ENCODE data around the gene ALG2. TPM values are rescaled to one million over a fixed set of nuclear protein-coding genes. Genes with fewer than 3 reads are reported as not detected.

ALG2 gene
- total RNA-seq, 1 donor from 2014 or later = 25.0 TPM

DNA sequence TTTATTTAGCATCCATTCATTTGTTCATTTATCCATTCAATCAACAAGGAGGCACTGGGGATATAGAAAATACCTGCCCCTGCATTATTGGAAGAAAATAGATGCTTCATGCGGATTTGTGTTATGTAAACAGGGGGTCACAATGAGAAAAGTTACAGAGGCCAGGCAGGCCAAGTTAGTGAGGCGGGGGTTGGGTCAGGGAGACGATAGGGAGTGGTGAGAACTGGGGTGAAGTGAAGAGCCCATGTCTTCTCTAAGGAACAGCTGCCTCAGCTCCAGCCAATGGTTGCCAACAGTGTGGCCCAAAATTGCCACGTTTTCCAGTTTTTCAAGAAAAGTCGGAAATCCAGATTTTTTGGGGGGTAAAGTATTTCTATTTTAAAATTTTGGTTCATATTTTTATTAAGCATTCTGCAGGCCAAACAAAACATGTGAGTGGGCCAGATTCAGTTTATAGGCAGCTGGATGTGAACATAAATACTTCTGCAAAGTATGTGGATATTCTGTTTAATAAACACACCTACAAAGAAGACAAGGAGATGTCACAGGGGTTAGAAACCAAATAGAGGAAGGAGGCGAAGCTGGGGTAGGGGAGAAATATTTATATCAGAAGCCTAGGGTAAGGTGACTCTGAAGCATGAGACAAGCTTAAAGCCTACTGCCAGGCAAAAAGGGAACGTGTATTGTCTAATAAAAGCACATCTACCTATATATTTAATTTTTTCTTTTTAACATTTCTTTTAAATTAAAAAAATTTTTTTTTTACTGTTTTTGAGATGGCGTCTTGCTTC is 44.0 kb downstream of the ALG2 start:
- Histone ChIP-seq H3K9ac (no peak overlapping the region), H3K4me2 (no peak overlapping the region), H4K20me1 (ENCODE audit: low read depth) (no peaks in the 10 kb centered on the region), H3K36me3 (no peaks in the 10 kb centered on the region), H3K4me1 (peaks cover 30% of the 10 kb centered on the region), H3F3A (ENCODE audit: low read depth) (peaks cover 19% of the 10 kb centered on the region), H3K27me3 (no peaks in the 10 kb centered on the region), H3K9me3 (ENCODE audit: low read depth) (no peaks in the 10 kb centered on the region), H2AFZ (replicated peaks) (no peak overlapping the region), H3K4me3 (no peak overlapping the region), H3K27ac (no peak overlapping the region), H3K79me2 (ENCODE audit: low read depth) (no peaks in the 10 kb centered on the region)
- no peaks in the 10 kb centered on the region for H3K9me3 Mint-ChIP-seq
- H3K4me1 Mint-ChIP-seq = peaks cover 29% of the 10 kb centered on the region
- peaks cover 6% of the 10 kb centered on the region for H3K27me3 Mint-ChIP-seq (ENCODE audit: insufficient read depth, low read depth)
- H3K4me3 Mint-ChIP-seq = no peak overlapping the region
- no peak overlapping the region for H3K27ac Mint-ChIP-seq
- no peak for DNase-seq (ENCODE audit: low spot score)
- no peaks in the 10 kb centered on the region for H3K36me3 Mint-ChIP-seq
- TF ChIP-seq EZH2 (IDR thresholded peaks at IDR 0.05) (no peak), EZH2phosphoT487 (IDR thresholded peaks at IDR 0.05) (no peak), CTCF (IDR thresholded peaks at IDR 0.05) (no peak)

- no peaks in the 10 kb centered on the region for H3K36me3 Mint-ChIP-seq
Observed at GRCh38 chr9:99176527-99177013, 45.2 kb downstream of the ALG2 start.

GRCh38 chr9:99173570-99174504 is 47.9 kb downstream of the ALG2 start:
- Histone ChIP-seq H3K27ac (peak overlapping the region; percentile 94), H3K4me2 (peak overlapping the region; percentile 66), H2AFZ (replicated peaks) (no peak overlapping the region), H3K27me3 (no peaks in the 10 kb centered on the region), H4K20me1 (ENCODE audit: low read depth) (no peaks in the 10 kb centered on the region), H3K9ac (no peak overlapping the region), H3K36me3 (no peaks in the 10 kb centered on the region), H3K4me3 (peak overlapping the region; percentile 3), H3K9me3 (ENCODE audit: low read depth) (no peaks in the 10 kb centered on the region), H3K79me2 (ENCODE audit: low read depth) (no peaks in the 10 kb centered on the region), H3K4me1 (peaks cover 68% of the 10 kb centered on the region), H3F3A (ENCODE audit: low read depth) (peaks cover 59% of the 10 kb centered on the region)
- DNase-seq (ENCODE audit: low spot score) = peak; percentile 69
- TF ChIP-seq CTCF (IDR thresholded peaks at IDR 0.05) = no peak
- TF ChIP-seq EZH2phosphoT487 (IDR thresholded peaks at IDR 0.05) = no peak
- TF ChIP-seq EZH2 (IDR thresholded peaks at IDR 0.05) = no peak
- H3K27me3 Mint-ChIP-seq (ENCODE audit: insufficient read depth, low read depth) = peaks cover 12% of the 10 kb centered on the region
- peaks cover 65% of the 10 kb centered on the region for H3K4me1 Mint-ChIP-seq
- no peaks in the 10 kb centered on the region for H3K9me3 Mint-ChIP-seq
- peak overlapping the region; percentile 2 for H3K4me3 Mint-ChIP-seq
- peak overlapping the region; percentile 57 for H3K27ac Mint-ChIP-seq
- H3K36me3 Mint-ChIP-seq = no peaks in the 10 kb centered on the region

More at GRCh38 chr9:99176527-99177013, 45.2 kb downstream of the ALG2 start:
- Histone ChIP-seq H3K9me3 (ENCODE audit: low read depth) (no peaks in the 10 kb centered on the region), H3K27me3 (no peaks in the 10 kb centered on the region), H3K27ac (no peak overlapping the region), H2AFZ (replicated peaks) (peak overlapping the region; percentile 37), H3K4me2 (no peak overlapping the region), H4K20me1 (ENCODE audit: low read depth) (no peaks in the 10 kb centered on the region), H3K79me2 (ENCODE audit: low read depth) (no peaks in the 10 kb centered on the region), H3F3A (ENCODE audit: low read depth) (peaks cover 31% of the 10 kb centered on the region), H3K36me3 (no peaks in the 10 kb centered on the region), H3K4me1 (peaks cover 42% of the 10 kb centered on the region), H3K4me3 (no peak overlapping the region), H3K9ac (no peak overlapping the region)
- Mint-ChIP-seq H3K4me3 (peak overlapping the region; percentile 24), H3K4me1 (peaks cover 41% of the 10 kb centered on the region), H3K27ac (peak overlapping the region; percentile 10), H3K9me3 (no peaks in the 10 kb centered on the region), H3K27me3 (ENCODE audit: insufficient read depth, low read depth) (peaks cover 11% of the 10 kb centered on the region)
- TF ChIP-seq EZH2 (IDR thresholded peaks at IDR 0.05) (no peak), CTCF (IDR thresholded peaks at IDR 0.05) (no peak), EZH2phosphoT487 (IDR thresholded peaks at IDR 0.05) (no peak)
- no peak for DNase-seq (ENCODE audit: low spot score)
